ENCODE measurements around the gene PACSIN1. TPM values are rescaled to one million over a fixed set of nuclear protein-coding genes. Genes with fewer than 3 reads are reported as not detected.

The PACSIN1 gene
- total RNA-seq, 1 donor from 2014 or later = not detected

- DNase-seq (ENCODE audit: low spot score) = no peak
Observed at GRCh38 chr6:34514112-34514511, 48.2 kb downstream of the PACSIN1 start.

GRCh38 chr6:34514593-34515472, 49.0 kb downstream of the PACSIN1 start:
- peak; percentile 73 for DNase-seq (ENCODE audit: low spot score)

- no peak for DNase-seq (ENCODE audit: low spot score)
Observed at GRCh38 chr6:34515473-34516387, 49.9 kb downstream of the PACSIN1 start.

- peak; percentile 84 for DNase-seq (ENCODE audit: low spot score)
Observed at GRCh38 chr6:34516391-34517324, 50.8 kb downstream of the PACSIN1 start.

- DNase-seq (ENCODE audit: low spot score) = peak; percentile 18
Observed at GRCh38 chr6:34517461-34517881, 51.6 kb downstream of the PACSIN1 start.

- peak; percentile 55 for DNase-seq (ENCODE audit: low spot score)
Observed at GRCh38 chr6:34517966-34518365, 52.1 kb downstream of the PACSIN1 start.

- DNase-seq (ENCODE audit: low spot score) = peak; percentile 11
Observed at GRCh38 chr6:34518669-34519365, 52.9 kb downstream of the PACSIN1 start.

GRCh38 chr6:34519971-34520644, 54.2 kb downstream of the PACSIN1 start:
- DNase-seq (ENCODE audit: low spot score) = no peak

- DNase-seq (ENCODE audit: low spot score) = no peak
Observed at GRCh38 chr6:34520645-34521462, 55.0 kb downstream of the PACSIN1 start.

- no peak for DNase-seq (ENCODE audit: low spot score)
Observed at GRCh38 chr6:34521463-34522285, 55.8 kb downstream of the PACSIN1 start.

GRCh38 chr6:34522761-34523160, 56.9 kb downstream of the PACSIN1 start:
- DNase-seq (ENCODE audit: low spot score) = no peak

GRCh38 chr6:34523441-34524206, 57.7 kb downstream of the PACSIN1 start:
- no peak for DNase-seq (ENCODE audit: low spot score)

GRCh38 chr6:34524499-34524898, 58.6 kb downstream of the PACSIN1 start:
- DNase-seq (ENCODE audit: low spot score) = no peak

- no peak for DNase-seq (ENCODE audit: low spot score)
Observed at GRCh38 chr6:34524971-34525370, 59.1 kb downstream of the PACSIN1 start.

GRCh38 chr6:34525431-34526175, 59.7 kb downstream of the PACSIN1 start:
- DNase-seq (ENCODE audit: low spot score) = no peak

GRCh38 chr6:34526241-34526972, 60.5 kb downstream of the PACSIN1 start:
- no peak for DNase-seq (ENCODE audit: low spot score)

Data from mesenteric fat pad (tissue), 1 donor.